Mesodermal cell (in vitro differentiated cells): ENCODE data around the gene BANK1.
"Not testable (repeated sequence)": the region's sequence is repeated elsewhere in the genome, so short reads cannot be mapped to it uniquely, and the experiment has no call there.

Source experiments
- H3K27ac ChIP-seq: 2 replicates; pipeline ENCODE4 v1.7.0; 2013; ENCODE audit warnings: mild to moderate bottlenecking, low read depth, low read length, moderate library complexity; ENCODE audit not compliant: severe bottlenecking
- H3K36me3 ChIP-seq: 2 replicates; pipeline ENCODE4 v1.7.1; 2013; ENCODE audit warnings: mild to moderate bottlenecking, low read length, moderate library complexity; ENCODE audit not compliant: control insufficient read depth, insufficient read depth
- H3K4me1 ChIP-seq: one replicate; pipeline ENCODE4 v1.7.1; 2013; ENCODE audit warnings: mild to moderate bottlenecking, low read length; ENCODE audit not compliant: insufficient read depth, control insufficient read depth, poor library complexity, severe bottlenecking
- H3K4me3 ChIP-seq: 2 replicates; pipeline ENCODE4 v1.7.0; 2013; ENCODE audit warnings: low read length, control low read depth, mild to moderate bottlenecking; ENCODE audit not compliant: insufficient read depth, poor library complexity, severe bottlenecking; ENCODE audit errors: extremely low read depth
- H3K9me3 ChIP-seq: 2 replicates; pipeline ENCODE4 v1.7.1; 2013; ENCODE audit warnings: mild to moderate bottlenecking, low read length, moderate library complexity; ENCODE audit not compliant: control insufficient read depth
- WGBS, 2 experiments: methylation state at CpG; one replicate each; pipeline ENCODE4 v1.1.5; 2013; ENCODE audit warnings: missing lambda C conversion rate in 2 of 2; ENCODE audit not compliant: insufficient coverage in 2 of 2; 5-methylcytosine and 5-hydroxymethylcytosine counted together

Gene BANK1

GRCh38 chr4:101870874-101871273, 80.3 kb downstream of the BANK1 start:
- Histone ChIP-seq H3K4me1 (no peaks in the 10 kb centered on the region), H3K36me3 (no peaks in the 10 kb centered on the region), H3K4me3 (no peak overlapping the region), H3K27ac (no peak overlapping the region), H3K9me3 (no peaks in the 10 kb centered on the region)
- WGBS, 2 experiments = no CpG with 5 or more reads among the region's 1 CpG

- H3K4me1 ChIP-seq = no peaks in the 10 kb centered on the region
- no peak overlapping the region for H3K4me3 ChIP-seq
- 83% methylated on average over 1 of the region's 2 CpGs; no CpG with 5 or more reads in 1 of the 2 experiments for WGBS, 2 experiments
- H3K9me3 ChIP-seq = no peaks in the 10 kb centered on the region
- no peak overlapping the region for H3K27ac ChIP-seq
- H3K36me3 ChIP-seq = no peaks in the 10 kb centered on the region
These were observed 81.6 kb downstream of the BANK1 start for GRCh38 chr4:101871962-101872676.

- 80% methylated on average over 1 of the region's 2 CpGs; no CpG with 5 or more reads in 1 of the 2 experiments for WGBS, 2 experiments
- Histone ChIP-seq H3K4me3 (no peak overlapping the region), H3K27ac (no peak overlapping the region), H3K9me3 (no peaks in the 10 kb centered on the region), H3K4me1 (no peaks in the 10 kb centered on the region), H3K36me3 (no peaks in the 10 kb centered on the region)
These were observed 95.0 kb downstream of the BANK1 start for GRCh38 chr4:101885574-101885973.

GRCh38 chr4:101886826-101887225, 96.3 kb downstream of the BANK1 start:
- Histone ChIP-seq H3K4me1 (no peaks in the 10 kb centered on the region), H3K9me3 (no peaks in the 10 kb centered on the region), H3K27ac (no peak overlapping the region), H3K4me3 (no peak overlapping the region), H3K36me3 (no peaks in the 10 kb centered on the region)
- WGBS, 2 experiments = no CpG with 5 or more reads among the region's 3 CpGs

GRCh38 chr4:101888472-101888871, 97.9 kb downstream of the BANK1 start:
- Histone ChIP-seq H3K36me3 (no peaks in the 10 kb centered on the region), H3K4me3 (no peak overlapping the region)

GRCh38 chr4:101905527-101905926, 115.0 kb downstream of the BANK1 start:
- H3K9me3 ChIP-seq, H3K4me3 ChIP-seq, H3K4me1 ChIP-seq, H3K36me3 ChIP-seq, H3K27ac ChIP-seq: not testable (repeated sequence)
- WGBS, 2 experiments = 89 to 100% methylated on average over 3 to 5 of the region's 5 CpGs

More at GRCh38 chr4:101888472-101888871, 97.9 kb downstream of the BANK1 start:
- WGBS, 2 experiments = 80% methylated on average over 1 of the region's 4 CpGs; no CpG with 5 or more reads in 1 of the 2 experiments
- no peak overlapping the region for H3K27ac ChIP-seq
- no peaks in the 10 kb centered on the region for H3K9me3 ChIP-seq
- H3K4me1 ChIP-seq = no peaks in the 10 kb centered on the region

- Histone ChIP-seq H3K27ac (no peak overlapping the region), H3K9me3 (no peaks in the 10 kb centered on the region), H3K4me3 (no peak overlapping the region), H3K36me3 (no peaks in the 10 kb centered on the region), H3K4me1 (no peaks in the 10 kb centered on the region)
- WGBS, 2 experiments = 89 to 95% methylated on average over 3 of the region's 4 CpGs
These were observed 120.3 kb downstream of the BANK1 start for GRCh38 chr4:101910786-101911373.

GRCh38 chr4:101911616-101912015, 121.1 kb downstream of the BANK1 start:
- no peaks in the 10 kb centered on the region for H3K4me1 ChIP-seq
- no peaks in the 10 kb centered on the region for H3K9me3 ChIP-seq
- no peak overlapping the region for H3K4me3 ChIP-seq
- H3K36me3 ChIP-seq = no peaks in the 10 kb centered on the region
- no peak overlapping the region for H3K27ac ChIP-seq

GRCh38 chr4:101914761-101915160, 124.2 kb downstream of the BANK1 start:
- no peaks in the 10 kb centered on the region for H3K36me3 ChIP-seq
- no peaks in the 10 kb centered on the region for H3K4me1 ChIP-seq
- no peaks in the 10 kb centered on the region for H3K9me3 ChIP-seq
- H3K4me3 ChIP-seq = no peak overlapping the region
- no peak overlapping the region for H3K27ac ChIP-seq

GRCh38 chr4:101919373-101919977, 128.9 kb downstream of the BANK1 start:
- no peaks in the 10 kb centered on the region for H3K36me3 ChIP-seq
- no peak overlapping the region for H3K4me3 ChIP-seq
- H3K4me1 ChIP-seq = no peaks in the 10 kb centered on the region
- H3K27ac ChIP-seq = no peak overlapping the region
- H3K9me3 ChIP-seq = no peaks in the 10 kb centered on the region
- WGBS, 2 experiments = no CpG with 5 or more reads among the region's 4 CpGs

GRCh38 chr4:101921370-101921769, 130.8 kb downstream of the BANK1 start:
- Histone ChIP-seq H3K9me3 (no peaks in the 10 kb centered on the region), H3K4me3 (no peak overlapping the region), H3K36me3 (no peaks in the 10 kb centered on the region), H3K4me1 (no peaks in the 10 kb centered on the region), H3K27ac (no peak overlapping the region)
- no CpG with 5 or more reads among the region's 3 CpGs for WGBS, 2 experiments
